ENCODE results near the gene DOCK9. TPM values are rescaled to one million over a fixed set of nuclear protein-coding genes. Genes with fewer than 3 reads are reported as not detected.

Gene DOCK9
- total RNA-seq, 1 donor from 2014 or later, result 72.2 TPM

- DNase-seq (ENCODE audit: low spot score), result no peak
These were observed 27.2 kb downstream of the DOCK9 start for GRCh38 chr13:98950705-98951104.

- DNase-seq (ENCODE audit: low spot score), result no peak
These were observed 29.9 kb downstream of the DOCK9 start for GRCh38 chr13:98947925-98948324.

- no peak for DNase-seq (ENCODE audit: low spot score)
These were observed 31.8 kb downstream of the DOCK9 start for GRCh38 chr13:98945863-98946605.

GRCh38 chr13:98944336-98944735 is 33.5 kb downstream of the DOCK9 start:
- no peak for DNase-seq (ENCODE audit: low spot score)

GRCh38 chr13:98942997-98943396 is 34.9 kb downstream of the DOCK9 start:
- no peak for DNase-seq (ENCODE audit: low spot score)

GRCh38 chr13:98942485-98942884 is 35.4 kb downstream of the DOCK9 start:
- no peak for DNase-seq (ENCODE audit: low spot score)

GRCh38 chr13:98941536-98941935 is 36.3 kb downstream of the DOCK9 start:
- no peak for DNase-seq (ENCODE audit: low spot score)

- DNase-seq (ENCODE audit: low spot score), result no peak
These were observed 36.7 kb downstream of the DOCK9 start for GRCh38 chr13:98941126-98941525.

- no peak for DNase-seq (ENCODE audit: low spot score)
These were observed 37.4 kb downstream of the DOCK9 start for GRCh38 chr13:98940325-98941001.

GRCh38 chr13:98939660-98940191 is 38.1 kb downstream of the DOCK9 start:
- no peak for DNase-seq (ENCODE audit: low spot score)

GRCh38 chr13:98938801-98939200 is 39.1 kb downstream of the DOCK9 start:
- no peak for DNase-seq (ENCODE audit: low spot score)

- DNase-seq (ENCODE audit: low spot score), result no peak
These were observed 39.9 kb downstream of the DOCK9 start for GRCh38 chr13:98937911-98938381.

GRCh38 chr13:98934243-98934642 is 43.6 kb downstream of the DOCK9 start:
- DNase-seq (ENCODE audit: low spot score), result no peak

- DNase-seq (ENCODE audit: low spot score), result peak; percentile 37
These were observed 47.7 kb downstream of the DOCK9 start for GRCh38 chr13:98930151-98930591.

GRCh38 chr13:98927951-98928927 is 49.6 kb downstream of the DOCK9 start:
- DNase-seq (ENCODE audit: low spot score), result peak; percentile 23

- DNase-seq (ENCODE audit: low spot score), result no peak
These were observed 51.9 kb downstream of the DOCK9 start for GRCh38 chr13:98925949-98926348.

- no peak for DNase-seq (ENCODE audit: low spot score)
These were observed 54.0 kb downstream of the DOCK9 start for GRCh38 chr13:98923641-98924397.

GRCh38 chr13:98922306-98922705 is 55.6 kb downstream of the DOCK9 start:
- no peak for DNase-seq (ENCODE audit: low spot score)

GRCh38 chr13:98921786-98922185 is 56.1 kb downstream of the DOCK9 start:
- DNase-seq (ENCODE audit: low spot score), result no peak

- no peak for DNase-seq (ENCODE audit: low spot score)
These were observed 56.8 kb downstream of the DOCK9 start for GRCh38 chr13:98921015-98921580.

- DNase-seq (ENCODE audit: low spot score), result no peak
These were observed 58.3 kb downstream of the DOCK9 start for GRCh38 chr13:98919566-98919965.

Data from mucosa of gallbladder (tissue), 1 donor.